Activated naive CD4-positive, alpha-beta T cell treated with anti-CD3 and anti-CD28 coated beads, Interleukin-2, amount 10 ng/mL, durations not matched to agents 5 hours and 36 hours (primary cell): ENCODE data around the gene PKDCC. TPM values are rescaled to one million over a fixed set of nuclear protein-coding genes. Genes with fewer than 3 reads are reported as not detected.

Source experiments
- total RNA-seq, 2 experiments: library from RNA; stranded (reverse); gene quantifications; one replicate each; pipeline ENCODE4 v1.2.3, GENCODE V29; 2021

Gene PKDCC, protein sequence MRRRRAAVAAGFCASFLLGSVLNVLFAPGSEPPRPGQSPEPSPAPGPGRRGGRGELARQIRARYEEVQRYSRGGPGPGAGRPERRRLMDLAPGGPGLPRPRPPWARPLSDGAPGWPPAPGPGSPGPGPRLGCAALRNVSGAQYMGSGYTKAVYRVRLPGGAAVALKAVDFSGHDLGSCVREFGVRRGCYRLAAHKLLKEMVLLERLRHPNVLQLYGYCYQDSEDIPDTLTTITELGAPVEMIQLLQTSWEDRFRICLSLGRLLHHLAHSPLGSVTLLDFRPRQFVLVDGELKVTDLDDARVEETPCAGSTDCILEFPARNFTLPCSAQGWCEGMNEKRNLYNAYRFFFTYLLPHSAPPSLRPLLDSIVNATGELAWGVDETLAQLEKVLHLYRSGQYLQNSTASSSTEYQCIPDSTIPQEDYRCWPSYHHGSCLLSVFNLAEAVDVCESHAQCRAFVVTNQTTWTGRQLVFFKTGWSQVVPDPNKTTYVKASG
- not detected for total RNA-seq

DNA sequence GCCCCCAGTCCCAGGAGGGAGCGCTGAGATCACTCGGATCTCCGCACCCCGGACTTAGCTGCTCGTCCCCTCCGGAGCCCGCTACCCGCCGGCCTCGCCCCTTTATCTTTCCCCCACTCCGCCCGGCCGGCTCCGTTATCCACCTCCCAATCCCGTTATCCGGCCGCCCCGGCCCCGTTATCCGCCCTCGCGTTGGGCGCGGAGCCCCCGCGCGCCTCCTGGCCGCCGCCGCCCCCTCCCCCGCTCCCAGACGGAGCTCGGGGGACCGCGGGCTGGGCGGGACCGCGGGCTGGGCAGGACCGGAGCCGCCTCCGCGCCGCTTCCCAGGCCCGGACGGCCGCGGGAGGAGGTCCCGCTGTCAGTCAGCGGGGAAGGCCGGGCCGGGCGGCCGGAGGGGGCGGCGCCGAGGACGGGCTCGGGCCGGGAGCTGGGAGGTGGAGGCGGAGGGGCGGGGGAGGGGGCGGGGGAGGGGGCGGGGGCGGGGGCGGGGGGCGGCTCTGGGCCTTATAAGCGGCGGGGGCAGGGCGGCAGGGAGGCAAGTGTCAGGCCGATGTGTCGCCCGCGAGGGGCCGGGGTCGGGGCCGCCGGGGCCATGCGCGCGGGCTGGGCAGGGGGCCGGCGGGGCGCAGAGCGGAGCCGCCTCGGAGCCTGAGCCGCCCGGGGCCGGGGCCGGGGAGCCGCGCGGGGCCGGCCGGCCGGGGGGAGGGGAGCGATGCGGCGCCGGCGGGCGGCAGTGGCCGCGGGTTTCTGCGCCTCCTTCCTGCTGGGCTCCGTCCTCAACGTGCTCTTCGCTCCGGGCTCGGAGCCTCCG lies at the start of gene PKDCC:
Gene PKDCC, plus strand, starts transcription at position 534 of the 811 bp plus-strand sequence. Its CDS starts 179 bp downstream, at position 713.

Other genes starting within 250 kb of the PKDCC start
- 100 to 1,000 TPM; 135 to 140 TPM for gene EML4, start 121.3 kb downstream of the PKDCC start, total RNA-seq